Stimulated activated memory B cell treated with anti-CD40 and anti-IgM and Interleukin-4, amounts not matched to agents 10 μg/mL and 1 μg/mL and 100 μg/mL, for 72 hours (primary cell): ENCODE results near the gene KLK4.

Experiments
- ATAC-seq: fragments of 150-1000 bp; cut with Tn5 transposase; 2 replicates; pipeline ENCODE4 v1.10.0; 2021
- H3K27ac Mint-ChIP-seq: one replicate; pipeline ENCODE4 v1.8.0; 2022; ENCODE audit warnings: mild to moderate bottlenecking, mixed read lengths
- H3K27me3 Mint-ChIP-seq: one replicate; pipeline ENCODE4 v1.8.0; 2022; ENCODE audit warnings: mixed read lengths
- H3K36me3 Mint-ChIP-seq: one replicate; pipeline ENCODE4 v1.8.0; 2022; ENCODE audit warnings: mixed read lengths
- H3K4me1 Mint-ChIP-seq: one replicate; pipeline ENCODE4 v1.8.0; 2022; ENCODE audit warnings: mixed read lengths
- H3K4me3 Mint-ChIP-seq: one replicate; pipeline ENCODE4 v1.8.0; 2022; ENCODE audit warnings: mild to moderate bottlenecking, moderate library complexity, mixed read lengths
- H3K9me3 Mint-ChIP-seq: one replicate; pipeline ENCODE4 v1.8.0; 2022; ENCODE audit warnings: mixed read lengths

The KLK4 gene

DNA sequence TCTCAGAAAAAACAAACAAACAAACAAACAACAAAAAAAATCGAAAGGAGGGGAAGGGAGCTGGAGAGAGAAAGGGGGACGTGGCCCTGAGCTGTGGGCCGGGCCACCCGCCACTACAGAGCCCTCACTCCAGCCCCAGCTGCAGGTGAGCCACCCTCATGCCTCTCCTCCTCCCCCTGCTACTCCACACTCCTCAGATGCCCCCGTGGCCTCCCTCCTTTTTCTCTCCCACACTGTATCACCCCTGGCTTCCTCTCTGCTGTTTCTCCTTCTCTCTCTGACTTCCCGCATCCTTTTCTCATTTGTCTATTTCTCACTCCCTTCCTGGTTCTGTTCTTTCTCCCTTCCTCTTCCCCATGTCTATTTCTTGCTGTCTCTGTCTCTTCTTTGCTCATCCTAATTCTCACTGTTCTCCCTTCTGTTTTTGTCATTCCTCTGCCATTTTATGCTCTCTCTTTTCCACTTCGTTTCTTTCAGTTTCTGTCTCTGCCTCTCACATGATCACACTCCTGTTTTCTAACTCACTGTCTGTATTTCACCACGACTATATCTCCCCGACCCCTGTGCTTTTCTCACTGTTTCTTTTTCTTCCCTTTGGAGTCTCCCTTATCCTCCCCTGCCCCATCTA lies 35.3 kb downstream of the KLK4 start:
- ATAC-seq = no peak
- Mint-ChIP-seq H3K27me3 (peaks cover 14% of the 10 kb centered on the region), H3K4me1 (peaks cover 11% of the 10 kb centered on the region), H3K27ac (no peak overlapping the region), H3K36me3 (no peaks in the 10 kb centered on the region), H3K4me3 (no peak overlapping the region), H3K9me3 (peaks cover 6% of the 10 kb centered on the region)

- ATAC-seq = no peak
- Mint-ChIP-seq H3K36me3 (no peaks in the 10 kb centered on the region), H3K4me3 (no peak overlapping the region), H3K27ac (no peak overlapping the region), H3K9me3 (peaks cover 7% of the 10 kb centered on the region), H3K27me3 (peaks cover 20% of the 10 kb centered on the region), H3K4me1 (no peaks in the 10 kb centered on the region)
Observed at GRCh38 chr19:50874211-50874610, 37.0 kb downstream of the KLK4 start.

GRCh38 chr19:50873056-50873455 lies 38.1 kb downstream of the KLK4 start, which contains the start of gene KLK2:
Gene KLK2, plus strand, starts transcription at chr19:50873439. Its CDS starts 35 bp downstream, at chr19:50873474.
- no peak within 1 kb of the TSS for H3K4me3 Mint-ChIP-seq
- H3K27ac Mint-ChIP-seq = no peak within 1 kb of the TSS
- H3K36me3 Mint-ChIP-seq = no peaks in the 10 kb centered on the region
- peaks cover 20% of the 10 kb centered on the region for H3K27me3 Mint-ChIP-seq
- no peak for ATAC-seq
- peaks cover 7% of the 10 kb centered on the region for H3K9me3 Mint-ChIP-seq
- no peaks in the 10 kb centered on the region for H3K4me1 Mint-ChIP-seq

- no peak for ATAC-seq
Observed at GRCh38 chr19:50870417-50871089, 40.6 kb downstream of the KLK4 start.

GRCh38 chr19:50869479-50869878 lies 41.7 kb downstream of the KLK4 start:
- ATAC-seq = no peak
- H3K4me3 Mint-ChIP-seq = no peak overlapping the region
- peaks cover 29% of the 10 kb centered on the region for H3K27me3 Mint-ChIP-seq
- H3K4me1 Mint-ChIP-seq = no peaks in the 10 kb centered on the region
- no peak overlapping the region for H3K27ac Mint-ChIP-seq
- H3K36me3 Mint-ChIP-seq = no peaks in the 10 kb centered on the region
- H3K9me3 Mint-ChIP-seq = peaks cover 7% of the 10 kb centered on the region

More at GRCh38 chr19:50870417-50871089, 40.6 kb downstream of the KLK4 start:
- Mint-ChIP-seq H3K9me3 (peaks cover 7% of the 10 kb centered on the region), H3K4me3 (no peak overlapping the region), H3K27me3 (peaks cover 21% of the 10 kb centered on the region), H3K4me1 (no peaks in the 10 kb centered on the region), H3K27ac (no peak overlapping the region), H3K36me3 (no peaks in the 10 kb centered on the region)

DNA sequence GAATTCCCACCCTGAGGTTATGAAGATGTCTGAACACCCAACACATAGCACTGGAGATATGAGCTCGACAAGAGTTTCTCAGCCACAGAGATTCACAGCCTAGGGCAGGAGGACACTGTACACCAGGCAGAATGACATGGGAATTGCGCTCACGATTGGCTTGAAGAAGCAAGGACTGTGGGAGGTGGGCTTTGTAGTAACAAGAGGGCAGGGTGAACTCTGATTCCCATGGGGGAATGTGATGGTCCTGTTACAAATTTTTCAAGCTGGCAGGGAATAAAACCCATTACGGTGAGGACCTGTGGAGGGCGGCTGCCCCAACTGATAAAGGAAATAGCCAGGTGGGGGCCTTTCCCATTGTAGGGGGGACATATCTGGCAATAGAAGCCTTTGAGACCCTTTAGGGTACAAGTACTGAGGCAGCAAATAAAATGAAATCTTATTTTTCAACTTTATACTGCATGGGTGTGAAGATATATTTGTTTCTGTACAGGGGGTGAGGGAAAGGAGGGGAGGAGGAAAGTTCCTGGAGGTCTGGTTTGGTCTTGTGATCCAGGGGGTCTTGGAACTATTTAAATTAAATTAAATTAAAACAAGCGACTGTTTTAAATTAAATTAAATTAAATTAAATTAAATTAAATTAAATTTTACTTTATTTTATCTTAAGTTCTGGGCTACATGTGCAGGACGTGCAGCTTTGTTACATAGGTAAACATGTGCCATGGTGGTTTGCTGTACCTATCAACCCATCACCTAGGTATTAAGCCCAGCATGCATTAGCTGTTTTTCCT lies 49.5 kb downstream of the KLK4 start:
- Mint-ChIP-seq H3K27ac (no peak overlapping the region), H3K27me3 (peaks cover 41% of the 10 kb centered on the region), H3K9me3 (peaks cover 9% of the 10 kb centered on the region), H3K4me3 (no peak overlapping the region), H3K36me3 (no peaks in the 10 kb centered on the region), H3K4me1 (peaks cover 8% of the 10 kb centered on the region)
- no peak for ATAC-seq

- Mint-ChIP-seq H3K4me1 (peaks cover 8% of the 10 kb centered on the region), H3K4me3 (no peak overlapping the region), H3K9me3 (peaks cover 9% of the 10 kb centered on the region), H3K27ac (no peak overlapping the region), H3K36me3 (no peaks in the 10 kb centered on the region), H3K27me3 (peaks cover 48% of the 10 kb centered on the region)
- no peak for ATAC-seq
Observed at GRCh38 chr19:50861010-50861409, 50.2 kb downstream of the KLK4 start.

DNA sequence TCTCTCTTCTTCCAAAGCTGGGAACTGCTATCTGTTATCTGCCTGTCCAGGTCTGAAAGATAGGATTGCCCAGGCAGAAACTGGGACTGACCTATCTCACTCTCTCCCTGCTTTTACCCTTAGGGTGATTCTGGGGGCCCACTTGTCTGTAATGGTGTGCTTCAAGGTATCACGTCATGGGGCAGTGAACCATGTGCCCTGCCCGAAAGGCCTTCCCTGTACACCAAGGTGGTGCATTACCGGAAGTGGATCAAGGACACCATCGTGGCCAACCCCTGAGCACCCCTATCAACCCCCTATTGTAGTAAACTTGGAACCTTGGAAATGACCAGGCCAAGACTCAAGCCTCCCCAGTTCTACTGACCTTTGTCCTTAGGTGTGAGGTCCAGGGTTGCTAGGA lies 51.3 kb downstream of the KLK4 start:
- Mint-ChIP-seq H3K4me1 (peaks cover 8% of the 10 kb centered on the region), H3K9me3 (peaks cover 9% of the 10 kb centered on the region), H3K27ac (no peak overlapping the region), H3K4me3 (no peak overlapping the region), H3K27me3 (peaks cover 51% of the 10 kb centered on the region), H3K36me3 (no peaks in the 10 kb centered on the region)
- no peak for ATAC-seq

DNA sequence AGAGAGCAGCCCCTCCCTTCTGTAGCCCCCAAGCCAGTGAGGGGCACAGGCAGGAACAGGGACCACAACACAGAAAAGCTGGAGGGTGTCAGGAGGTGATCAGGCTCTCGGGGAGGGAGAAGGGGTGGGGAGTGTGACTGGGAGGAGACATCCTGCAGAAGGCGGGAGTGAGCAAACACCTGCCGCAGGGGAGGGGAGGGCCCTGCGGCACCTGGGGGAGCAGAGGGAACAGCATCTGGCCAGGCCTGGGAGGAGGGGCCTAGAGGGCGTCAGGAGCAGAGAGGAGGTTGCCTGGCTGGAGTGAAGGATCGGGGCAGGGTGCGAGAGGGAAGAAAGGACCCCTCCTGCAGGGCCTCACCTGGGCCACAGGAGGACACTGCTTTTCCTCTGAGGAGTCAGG lies 52.3 kb downstream of the KLK4 start:
- peaks cover 8% of the 10 kb centered on the region for H3K4me1 Mint-ChIP-seq
- no peak overlapping the region for H3K27ac Mint-ChIP-seq
- H3K9me3 Mint-ChIP-seq = peaks cover 9% of the 10 kb centered on the region
- no peak overlapping the region for H3K4me3 Mint-ChIP-seq
- no peaks in the 10 kb centered on the region for H3K36me3 Mint-ChIP-seq
- no peak for ATAC-seq
- H3K27me3 Mint-ChIP-seq = peaks cover 50% of the 10 kb centered on the region

GRCh38 chr19:50857366-50857765 lies 53.8 kb downstream of the KLK4 start:
- Mint-ChIP-seq H3K36me3 (no peaks in the 10 kb centered on the region), H3K9me3 (peaks cover 9% of the 10 kb centered on the region), H3K27me3 (peaks cover 55% of the 10 kb centered on the region), H3K4me3 (no peak overlapping the region), H3K27ac (no peak overlapping the region), H3K4me1 (peaks cover 8% of the 10 kb centered on the region)
- ATAC-seq = no peak
